HEK293 (cell line): ENCODE data around the gene OST4.

ENCODE experiments used
- CTCF ChIA-PET: fragments of 350-600 bp; formaldehyde crosslinking; extraction: SDS; loops from one replicate; lab custom pipeline; 2021; ENCODE audit warnings: antibody characterized with exemption; lab: Yijun Ruan, JAX
- POLR2A ChIA-PET: fragments of 300-600 bp; formaldehyde crosslinking; extraction: SDS; loops from one replicate; lab custom pipeline; 2020; ENCODE audit warnings: antibody characterized with exemption, inconsistent platforms; lab: Yijun Ruan, JAX
- H3K27ac ChIP-seq: fragments of 200-500 bp; sonication (Bioruptor generic); 2 replicates; pipeline ENCODE4 v1.5.1; 2014; ENCODE audit warnings: low read depth, low read length, control low read depth, inconsistent platforms; ENCODE audit errors: extremely low read depth
- H3K36me3 ChIP-seq, 2 experiments: fragments of 200-500 bp in 1 of 2; sonication (Bioruptor generic) in 1 of 2; 1 replicate in 1 of 2; 2 replicates in 1 of 2; pipeline ENCODE4 v1.5.1; 2014 to 2017; ENCODE audit warnings: inconsistent platforms in 2 of 2, low read length in 2 of 2; ENCODE audit not compliant: control insufficient read depth in 2 of 2, insufficient read depth in 1 of 2
- H3K4me1 ChIP-seq: fragments of 200-500 bp; sonication (Bioruptor generic); 2 replicates; pipeline ENCODE4 v1.5.1; 2014; ENCODE audit warnings: mild to moderate bottlenecking, low read length, inconsistent platforms; ENCODE audit not compliant: control insufficient read depth, insufficient read depth
- H3K4me3 ChIP-seq: 2 replicates; pipeline ENCODE4 v1.5.1; 2011; ENCODE audit warnings: low read depth, mild to moderate bottlenecking, control low read depth, low read length, moderate library complexity
- H3K9me3 ChIP-seq: fragments of 200-500 bp; sonication (Bioruptor generic); 2 replicates; pipeline ENCODE4 v1.5.1; 2014; ENCODE audit warnings: low read depth, low read length, inconsistent platforms; ENCODE audit not compliant: control insufficient read depth, insufficient read depth
- CTCF ChIP-seq: fragments of 450-650 bp; formaldehyde crosslinking; IDR thresholded peaks from 2 replicates; pipeline ENCODE4 v1.5.1; 2016; ENCODE audit warnings: missing biosample characterization, missing genetic modification characterization
- EGR2 ChIP-seq: fragments of 450-650 bp; formaldehyde crosslinking; IDR thresholded peaks from 2 replicates; pipeline ENCODE4 v1.5.1; 2016; ENCODE audit warnings: low read depth, missing biosample characterization, missing genetic modification characterization
- SCRT2 ChIP-seq: fragments of 450-650 bp; formaldehyde crosslinking; IDR thresholded peaks from 2 replicates; pipeline ENCODE4 v1.5.1; 2016; ENCODE audit warnings: missing biosample characterization, missing genetic modification characterization
- SETDB1 ChIP-seq: IDR thresholded peaks from one replicate; pipeline ENCODE4 v1.6.1; 2017; ENCODE audit warnings: mild to moderate bottlenecking, low read length, moderate library complexity, mixed read lengths; ENCODE audit not compliant: insufficient read length
- TRIM28 ChIP-seq: IDR thresholded peaks from 2 replicates; pipeline ENCODE4 v1.6.1; 2011; ENCODE audit warnings: low read length, control low read depth, borderline replicate concordance
- ZFHX2 ChIP-seq: fragments of 450-650 bp; formaldehyde crosslinking; conservative IDR thresholded peaks from 2 replicates; pipeline ENCODE4 v1.5.1; 2016; ENCODE audit warnings: missing biosample characterization, missing genetic modification characterization
- ZIC2 ChIP-seq: fragments of 450-650 bp; formaldehyde crosslinking; IDR thresholded peaks from 2 replicates; pipeline ENCODE4 v1.5.1; 2016; ENCODE audit warnings: missing biosample characterization, missing genetic modification characterization
- ZNF10 ChIP-seq: fragments of 450-650 bp; formaldehyde crosslinking; IDR thresholded peaks from 2 replicates; pipeline ENCODE4 v1.5.1; 2017; ENCODE audit warnings: missing biosample characterization, missing genetic modification characterization
- ZNF138 ChIP-seq: fragments of 450-650 bp; formaldehyde crosslinking; IDR thresholded peaks from 2 replicates; pipeline ENCODE4 v1.5.1; 2016; ENCODE audit warnings: missing biosample characterization, missing genetic modification characterization, borderline replicate concordance
- ZNF211 ChIP-seq: fragments of 450-650 bp; formaldehyde crosslinking; IDR thresholded peaks from 2 replicates; pipeline ENCODE4 v1.5.1; 2016; ENCODE audit warnings: low read depth, missing biosample characterization, missing genetic modification characterization
- ZNF214 ChIP-seq: fragments of 450-650 bp; formaldehyde crosslinking; IDR thresholded peaks from 2 replicates; pipeline ENCODE4 v1.5.1; 2017; ENCODE audit warnings: missing biosample characterization, mild to moderate bottlenecking, missing genetic modification characterization, borderline replicate concordance
- ZNF366 ChIP-seq: fragments of 450-650 bp; formaldehyde crosslinking; conservative IDR thresholded peaks from 2 replicates; pipeline ENCODE4 v1.5.1; 2016; ENCODE audit warnings: missing biosample characterization, missing genetic modification characterization
- ZNF600 ChIP-seq: fragments of 450-650 bp; formaldehyde crosslinking; IDR thresholded peaks from 2 replicates; pipeline ENCODE4 v1.5.1; 2016; ENCODE audit warnings: missing biosample characterization, missing genetic modification characterization
- ZNF747 ChIP-seq: fragments of 450-650 bp; formaldehyde crosslinking; IDR thresholded peaks from 2 replicates; pipeline ENCODE4 v1.5.1; 2016; ENCODE audit warnings: missing biosample characterization, missing genetic modification characterization
- ZNF837 ChIP-seq: fragments of 450-650 bp; formaldehyde crosslinking; IDR thresholded peaks from 2 replicates; pipeline ENCODE4 v1.5.1; 2016; ENCODE audit warnings: missing biosample characterization, missing genetic modification characterization

OST4 gene

GRCh38 chr2:27025281-27025800, 46.1 kb downstream of the OST4 start:
- H3K27ac ChIP-seq = no peak overlapping the region
- H3K9me3 ChIP-seq = no peaks in the 10 kb centered on the region
- H3K4me1 ChIP-seq = 0 out of 2 replicates have a peak, but pooled peaks cover under 1% of the 10 kb centered on the region
- ChIA-PET CTCF (interaction anchor here (0.7 to 2.0 kb wide), 4 partner anchors 9 to 176 kb away, joined by 3 to 7 read pairs (median 4); no protein-coding TSS in a partner anchor), POLR2A (interaction anchor here (0.9 to 1.6 kb wide), 2 partner anchors 14 to 25 kb away, joined by 3 to 4 read pairs; no protein-coding TSS in a partner anchor)
- TF ChIP-seq SCRT2 (tag by site-specific recombination) = peak; percentile 40; the same call in 1 of the 2 replicates
- TF ChIP-seq ZNF747 (tag by site-specific recombination) = no peak
- no peak overlapping the region for H3K4me3 ChIP-seq
- peaks cover 7 to 84% of the 10 kb centered on the region in 2 experiments; a peak in 2 of 3 replicates for H3K36me3 ChIP-seq

- ChIA-PET POLR2A (interaction anchor here (0.9 to 1.9 kb wide), 2 partner anchors 13 to 26 kb away, joined by 3 to 6 read pairs; partner anchors contain the start of gene AGBL5), CTCF (interaction anchor here (0.7 to 2.0 kb wide), 5 partner anchors 8 to 175 kb away, joined by 3 to 7 read pairs (median 4); no protein-coding TSS in a partner anchor)
- peaks cover 7 to 79% of the 10 kb centered on the region in 2 experiments; a peak in 2 of 3 replicates for H3K36me3 ChIP-seq
- no peak overlapping the region for H3K27ac ChIP-seq
- H3K4me1 ChIP-seq = 0 out of 2 replicates have a peak, but pooled peaks cover 3% of the 10 kb centered on the region
- no peak overlapping the region for H3K4me3 ChIP-seq
- H3K9me3 ChIP-seq = no peaks in the 10 kb centered on the region
- 0 out of 2 replicates have a peak, but pooled peaks have one; percentile 10 for TF ChIP-seq CTCF
- peak; percentile 60 for TF ChIP-seq ZNF600 (tag by site-specific recombination)
- no peak for TF ChIP-seq TRIM28
- TF ChIP-seq, all 188 proteins: peak for 2
Observed at GRCh38 chr2:27024812-27025211, 46.6 kb downstream of the OST4 start.

DNA sequence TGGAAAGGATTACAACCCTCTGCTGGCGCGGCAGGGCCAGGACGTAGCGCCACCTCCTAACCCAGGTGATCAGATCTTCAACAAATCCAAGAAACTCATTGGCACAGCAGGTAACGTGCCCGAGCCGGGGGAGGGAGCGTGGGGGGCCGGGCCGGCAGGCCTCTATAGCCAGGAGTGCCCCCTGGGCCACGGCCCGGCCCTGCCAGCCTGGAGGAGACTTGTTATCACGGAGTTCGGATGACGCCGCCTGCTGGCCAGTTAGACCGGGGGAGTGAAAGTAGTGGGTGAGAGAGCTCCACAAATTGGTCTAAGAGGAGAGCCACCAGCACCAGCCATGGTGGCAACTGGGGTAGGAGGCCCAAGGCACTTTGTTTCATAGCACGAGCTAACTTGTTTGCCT, 47.3 kb downstream of the OST4 start:
- TF ChIP-seq EGR2 = 0 out of 2 replicates have a peak, but pooled peaks have one; percentile 9
- TF ChIP-seq ZFHX2 (tag by site-specific recombination) = 0 out of 2 replicates have a peak, but pooled peaks have one; percentile 13
- no peak for TF ChIP-seq ZNF138 (tag by site-specific recombination)
- Histone ChIP-seq H3K27ac (no peak overlapping the region), H3K4me1 (0 out of 2 replicates have a peak, but pooled peaks cover 3% of the 10 kb centered on the region), H3K4me3 (no peak overlapping the region), H3K36me3 (peaks cover 7 to 73% of the 10 kb centered on the region in 2 experiments; a peak in 2 of 3 replicates), H3K9me3 (no peaks in the 10 kb centered on the region)
- ChIA-PET CTCF (interaction anchor here (0.6 to 10.1 kb wide), 4 partner anchors 61 to 662 kb away, joined by 3 to 307 read pairs (median 6); no protein-coding TSS in a partner anchor), POLR2A (interaction anchor here (1.9 kb wide), 1 partner anchor 27 kb away, joined by 6 read pairs; the partner anchor contains the start of gene AGBL5)

- ChIA-PET CTCF (interaction anchor here (0.6 to 10.1 kb wide), 3 partner anchors 61 to 662 kb away, joined by 3 to 307 read pairs (median 3); no protein-coding TSS in a partner anchor), POLR2A (interaction anchor here (1.9 kb wide), 1 partner anchor 27 kb away, joined by 6 read pairs; the partner anchor contains the start of gene AGBL5)
- Histone ChIP-seq H3K9me3 (no peaks in the 10 kb centered on the region), H3K27ac (no peak overlapping the region), H3K36me3 (peaks cover 4 to 68% of the 10 kb centered on the region in 2 experiments; a peak in 2 of 3 replicates), H3K4me3 (no peak overlapping the region), H3K4me1 (0 out of 2 replicates have a peak, but pooled peaks cover 3% of the 10 kb centered on the region)
- no peak for TF ChIP-seq ZNF837 (tag by site-specific recombination)
- no peak for TF ChIP-seq ZIC2 (tag by site-specific recombination)
- TF ChIP-seq ZNF10 (tag by site-specific recombination) = no peak
- no peak for TF ChIP-seq SETDB1
- TF ChIP-seq ZNF600 (tag by site-specific recombination) = no peak
- no peak for TF ChIP-seq ZNF366
- no peak for TF ChIP-seq ZNF214 (tag by site-specific recombination)
- TF ChIP-seq ZNF211 (tag by site-specific recombination) = no peak
Observed at GRCh38 chr2:27023740-27024139, 47.7 kb downstream of the OST4 start.
